H1 (cell line): Measurements from ENCODE around the gene DNAJC7. TPM values are rescaled to one million over a fixed set of nuclear protein-coding genes. Genes with fewer than 3 reads are reported as not detected.

Source experiments
- CTCF ChIA-PET: fragments of 300-600 bp; sonication (Branson Sonifier 250); formaldehyde crosslinking; loops from one replicate; lab custom pipeline; 2021; ENCODE audit not compliant: partially characterized antibody; lab: Charles Lee
- POLR2A ChIA-PET: fragments of 300-600 bp; sonication (Branson Sonifier 250); formaldehyde crosslinking; loops from one replicate; lab custom pipeline; 2021; ENCODE audit warnings: inconsistent platforms; ENCODE audit not compliant: partially characterized antibody; lab: Charles Lee
- DNase-seq, 2 experiments: peaks; one replicate each; pipeline versions ENCODE4 v3.0.0 to v3.0.0-alpha.2; 2010 to 2022; ENCODE audit warnings: low spot score in 2 of 2, low read depth in 1 of 2, mixed read lengths in 1 of 2
- FAIRE-seq: peaks from 2 replicates; lab custom pipeline; 2011; peaks lifted over from hg19 to GRCh38; lab: Jason Lieb, UNC
- H2AFZ ChIP-seq: 2 replicates; pipeline ENCODE4 v1.8.1; 2012; ENCODE audit warnings: low read length, inconsistent platforms
- H2AK5ac ChIP-seq: 2 replicates; pipeline ENCODE4 v1.6.1; 2013; ENCODE audit warnings: low read depth, low read length
- H2BK120ac ChIP-seq: replicated peaks from 2 replicates; pipeline ENCODE3; 2013; ENCODE audit warnings: low read depth, low read length, inconsistent platforms
- H2BK12ac ChIP-seq: 2 replicates; pipeline ENCODE4 v1.6.1; 2013; ENCODE audit warnings: low read depth, low read length
- H2BK15ac ChIP-seq: 2 replicates; pipeline ENCODE4 v1.6.1; 2013; ENCODE audit warnings: low read length
- H2BK20ac ChIP-seq: 2 replicates; pipeline ENCODE4 v1.6.1; 2013; ENCODE audit warnings: low read length
- H2BK5ac ChIP-seq: 2 replicates; pipeline ENCODE4 v1.6.1; 2013; ENCODE audit warnings: low read depth, low read length
- H3K14ac ChIP-seq: 2 replicates; pipeline ENCODE4 v1.6.1; 2013; ENCODE audit warnings: inconsistent platforms; ENCODE audit not compliant: insufficient read length
- H3K18ac ChIP-seq: 2 replicates; pipeline ENCODE4 v1.6.1; 2013; ENCODE audit warnings: low read length; ENCODE audit errors: extremely low read depth
- H3K23ac ChIP-seq: 2 replicates; pipeline ENCODE4 v1.6.1; 2013; ENCODE audit warnings: inconsistent platforms; ENCODE audit not compliant: insufficient read length
- H3K23me2 ChIP-seq: 2 replicates; pipeline ENCODE4 v1.6.1; 2013; ENCODE audit warnings: low read depth, low read length
- H3K27ac ChIP-seq: 2 replicates; pipeline ENCODE4 v1.6.1; 2011; ENCODE audit warnings: low read depth, low read length, inconsistent platforms
- H3K27me3 ChIP-seq, 4 experiments: replicated peaks in 1 of 4; 1 replicate in 1 of 4; 2 replicates in 3 of 4; pipeline versions ENCODE4 v1.6.1 to v1.8.1; 2011 to 2013; ENCODE audit warnings: low read length in 3 of 4, mild to moderate bottlenecking in 3 of 4, inconsistent platforms in 2 of 4, mixed read lengths in 2 of 4, moderate library complexity in 1 of 4; ENCODE audit not compliant: control insufficient read depth in 3 of 4, insufficient read depth in 3 of 4; ENCODE audit errors: extremely low read depth in 1 of 4
- H3K36me3 ChIP-seq, 4 experiments: 2 replicates each; pipeline versions ENCODE4 v1.6.1 to v1.8.1; 2011 to 2013; ENCODE audit warnings: mild to moderate bottlenecking in 4 of 4, low read length in 3 of 4, moderate library complexity in 2 of 4, control low read depth in 1 of 4, inconsistent platforms in 1 of 4; ENCODE audit not compliant: insufficient read depth in 4 of 4, control insufficient read depth in 2 of 4
- H3K4ac ChIP-seq: replicated peaks from 2 replicates; pipeline ENCODE3; 2013; ENCODE audit warnings: low read length, low read depth, mixed read lengths, inconsistent platforms; ENCODE audit not compliant: insufficient read length
- H3K4me1 ChIP-seq, 4 experiments: replicated peaks in 1 of 4; 1 replicate in 1 of 4; 2 replicates in 3 of 4; pipeline versions ENCODE4 v1.6.1 to v1.8.1; 2011 to 2013; ENCODE audit warnings: low read length in 3 of 4, inconsistent platforms in 2 of 4, mixed read lengths in 1 of 4; ENCODE audit not compliant: insufficient read depth in 4 of 4, control insufficient read depth in 3 of 4
- H3K4me2 ChIP-seq, 2 experiments: 2 replicates each; pipeline versions ENCODE4 v1.6.1 to v1.8.1; 2011 to 2013; ENCODE audit warnings: low read depth in 2 of 2, low read length in 2 of 2, control low read depth in 1 of 2, inconsistent platforms in 1 of 2, mild to moderate bottlenecking in 1 of 2; ENCODE audit not compliant: insufficient read depth in 1 of 2
- H3K4me3 ChIP-seq, 4 experiments: fragments of 200-600, 300-600 bp in 1 of 4; sonication (generic), shearing (Covaris generic), sonication (Bioruptor Twin) in 1 of 4; 2 replicates each; pipeline versions ENCODE4 v1.5.1 to v1.8.1; 2011 to 2016; ENCODE audit warnings: low read length in 4 of 4, low read depth in 3 of 4, control low read depth in 2 of 4, inconsistent platforms in 2 of 4, mild to moderate bottlenecking in 2 of 4, mixed read lengths in 1 of 4, moderate library complexity in 1 of 4; ENCODE audit not compliant: insufficient read depth in 2 of 4; ENCODE audit errors: extremely low read depth in 1 of 4
- H3K56ac ChIP-seq: replicated peaks from 2 replicates; pipeline ENCODE3; 2013; ENCODE audit warnings: low read depth, mild to moderate bottlenecking, mixed read lengths, low read length, inconsistent platforms; ENCODE audit not compliant: insufficient read length
- H3K79me1 ChIP-seq: 2 replicates; pipeline ENCODE4 v1.6.1; 2013; ENCODE audit warnings: low read depth, low read length, control low read depth
- H3K79me2 ChIP-seq, 2 experiments: 2 replicates each; pipeline versions ENCODE4 v1.6.1 to v1.8.1; 2012 to 2013; ENCODE audit warnings: low read length in 2 of 2, mild to moderate bottlenecking in 2 of 2, inconsistent platforms in 1 of 2; ENCODE audit not compliant: insufficient read depth in 2 of 2, control insufficient read depth in 1 of 2
- H3K9ac ChIP-seq, 4 experiments: replicated peaks in 1 of 4; 1 replicate in 1 of 4; 2 replicates in 3 of 4; pipeline versions ENCODE4 v1.6.1 to v1.8.1; 2011 to 2013; ENCODE audit warnings: low read depth in 3 of 4, low read length in 3 of 4, control low read depth in 2 of 4, mild to moderate bottlenecking in 2 of 4, moderate library complexity in 2 of 4, inconsistent platforms in 1 of 4; ENCODE audit errors: extremely low read depth in 1 of 4
- H3K9me3 ChIP-seq, 2 experiments: 2 replicates each; pipeline versions ENCODE4 v1.6.1 to v1.8.1; 2012 to 2013; ENCODE audit warnings: mild to moderate bottlenecking in 2 of 2, moderate library complexity in 2 of 2, control low read depth in 1 of 2, inconsistent platforms in 1 of 2, low read depth in 1 of 2, low read length in 1 of 2, mixed read lengths in 1 of 2; ENCODE audit not compliant: insufficient read depth in 2 of 2
- H4K20me1 ChIP-seq, 2 experiments: replicated peaks in 1 of 2; 2 replicates each; pipeline versions ENCODE3 to v1.8.1; 2011 to 2013; ENCODE audit warnings: inconsistent platforms in 2 of 2, low read length in 2 of 2, mild to moderate bottlenecking in 1 of 2; ENCODE audit not compliant: insufficient read depth in 2 of 2, control insufficient read depth in 1 of 2
- H4K5ac ChIP-seq: 2 replicates; pipeline ENCODE4 v1.6.1; 2013; ENCODE audit warnings: low read length, low read depth, mixed read lengths, inconsistent platforms; ENCODE audit not compliant: insufficient read length
- H4K8ac ChIP-seq: 2 replicates; pipeline ENCODE4 v1.8.0; 2013; ENCODE audit warnings: mild to moderate bottlenecking, moderate library complexity, low read length, inconsistent platforms; ENCODE audit not compliant: insufficient read depth; ENCODE audit errors: extremely low read depth
- H4K91ac ChIP-seq: replicated peaks from 2 replicates; pipeline ENCODE3; 2013; ENCODE audit warnings: low read length, mixed read lengths, inconsistent platforms; ENCODE audit not compliant: insufficient read length
- CEBPB ChIP-seq: IDR thresholded peaks from 2 replicates; pipeline ENCODE4 v1.6.1; 2012; ENCODE audit warnings: low read depth, low read length
- EZH2 ChIP-seq: fragments of 200-600 bp; sonication (generic); IDR thresholded peaks from 2 replicates; pipeline ENCODE4 v1.7.1; 2012; ENCODE audit warnings: low read depth, mild to moderate bottlenecking, moderate library complexity, low read length, inconsistent platforms; ENCODE audit not compliant: severe bottlenecking
- JUND ChIP-seq: IDR thresholded peaks from 2 replicates; pipeline ENCODE4 v1.6.1; 2011; ENCODE audit warnings: mild to moderate bottlenecking, improper control_type of control experiment, low read length
- KDM4A ChIP-seq: IDR thresholded peaks from one replicate; pipeline ENCODE4 v1.7.1; 2012; ENCODE audit warnings: low read depth, mild to moderate bottlenecking, moderate library complexity, low read length, inconsistent platforms; ENCODE audit not compliant: severe bottlenecking
- MAFK ChIP-seq: IDR thresholded peaks from 2 replicates; pipeline ENCODE4 v1.6.1; 2012; ENCODE audit warnings: low read depth, mild to moderate bottlenecking, improper control_type of control experiment, low read length
- PHF8 ChIP-seq: fragments of 200-600 bp; sonication (generic); conservative IDR thresholded peaks from 2 replicates; pipeline ENCODE4 v1.7.1; 2012; ENCODE audit warnings: low read depth, mild to moderate bottlenecking, inconsistent platforms, low read length, moderate library complexity
- POU5F1 ChIP-seq: IDR thresholded peaks from 2 replicates; pipeline ENCODE4 v1.6.1; 2011; ENCODE audit warnings: low read depth, mild to moderate bottlenecking, low read length, moderate library complexity
- SP4 ChIP-seq: IDR thresholded peaks from 2 replicates; pipeline ENCODE4 v1.6.1; 2012; ENCODE audit warnings: low read length, inconsistent platforms
- SUZ12 ChIP-seq: fragments of 200-600 bp; sonication (generic); IDR thresholded peaks from 2 replicates; pipeline ENCODE4 v1.6.1; 2012; ENCODE audit warnings: mild to moderate bottlenecking, inconsistent platforms, low read length, moderate library complexity, mixed read lengths
- WGBS, 2 experiments: shearing (Covaris generic) in 1 of 2; methylation state at CpG; one replicate each; pipeline versions ENCODE4 v1.1.6 to v1.1.7; 2013 to 2015; ENCODE audit warnings: low lambda C conversion rate in 2 of 2, mixed read lengths in 2 of 2, inconsistent platforms in 1 of 2, low coverage in 1 of 2, missing lambda C conversion rate in 1 of 2; ENCODE audit not compliant: insufficient replicate concordance in 2 of 2, insufficient coverage in 1 of 2, insufficient read length in 1 of 2; ENCODE audit errors: extremely low coverage in 1 of 2, missing lambda C conversion rate in 1 of 2; 5-methylcytosine and 5-hydroxymethylcytosine counted together
- polyA plus RNA-seq, 7 experiments: library from polyadenylated mRNA; depleted of rRNA in 3 of 7; stranded (reverse) in 5 of 7; unstranded in 2 of 7; fragments of >200 nt in 5 of 7; fragments of 200-250 nt in 2 of 7; gene quantifications; 1 replicate in 5 of 7; 2 replicates in 1 of 7; 4 replicates in 1 of 7; pipeline versions ENCODE4 v1.2.1 to v1.2.3, GENCODE V29; 2011 to 2013; ENCODE audit warnings: missing spikeins in 2 of 7, mixed read lengths in 2 of 7
- total RNA-seq: library from RNA; stranded (reverse); fragmentation: NEBNext Ultra II Directional; extraction: Animal tissue kit (Norgen Biotek cat#: 25700); gene quantifications from 2 replicates; pipeline ENCODE4 v1.2.1, GENCODE V29; 2021
- TF ChIP-seq, protein P1 (sequence below), 3 experiments: IDR thresholded peaks; 1 replicate in 2 of 3; 2 replicates in 1 of 3; pipeline versions ENCODE4 v1.5.1 to v1.6.1; 2011; ENCODE audit warnings: low read length in 3 of 3, mild to moderate bottlenecking in 3 of 3, inconsistent platforms in 2 of 3, low read depth in 1 of 3, moderate library complexity in 1 of 3; ENCODE audit not compliant: insufficient read depth in 1 of 3; ENCODE audit errors: control extremely low read depth in 1 of 3
- TF ChIP-seq, protein P2 (sequence below): IDR thresholded peaks from 2 replicates; pipeline ENCODE4 v1.6.1; 2011; ENCODE audit warnings: low read depth, mild to moderate bottlenecking, low read length; ENCODE audit not compliant: insufficient read depth

The DNAJC7 gene
- total and polyA plus RNA-seq, 2 of the 8 experiments (the other 6 are each of a cell fraction or from before 2014, with no cell fraction given): 31.0 to 148 TPM

DNA sequence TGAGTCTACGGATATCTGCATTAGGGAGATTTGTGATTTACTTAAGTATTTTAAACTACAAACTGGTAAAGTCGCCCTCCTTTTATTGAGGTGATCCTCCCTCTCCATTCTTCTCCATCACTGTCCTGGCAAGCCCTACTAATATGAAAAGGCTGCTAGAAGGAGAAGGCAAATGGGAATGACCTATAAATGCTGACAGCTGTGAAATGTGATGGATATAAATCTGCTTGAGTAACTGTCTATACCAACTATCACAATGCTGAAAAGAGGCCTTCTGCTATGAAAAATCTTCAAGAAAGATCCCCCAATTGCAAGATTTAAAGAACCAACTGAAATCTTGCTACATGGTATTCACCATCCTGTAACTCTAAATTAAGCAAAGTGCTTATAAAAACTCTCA is 15.5 kb downstream of the DNAJC7 start:
- 90% methylated on average over 2 of the region's 2 CpGs; no CpG with 5 or more reads in 1 of the 2 experiments for WGBS, 2 experiments
- POLR2A ChIA-PET: interaction anchor here (1.1 to 1.4 kb wide), 2 partner anchors 18 to 32 kb away, joined by 3 read pairs; partner anchors contain the start of gene NKIRAS2
- Histone ChIP-seq H2AFZ (no peak overlapping the region), H2BK12ac (no peak overlapping the region), H3K36me3 (peaks cover 12 to 58% (median 42%) of the 10 kb centered on the region in 4 experiments), H2BK120ac (no peak overlapping the region), H4K8ac (no peak overlapping the region), H4K91ac (no peak overlapping the region), H4K5ac (no peak overlapping the region), H3K18ac (no peak overlapping the region), H3K4me3 (no peak overlapping the region), H3K79me2 (peaks cover 25 to 60% of the 10 kb centered on the region in 2 experiments), H3K56ac (no peak overlapping the region), H2BK20ac (no peak overlapping the region), H3K27me3 (no peaks in the 10 kb centered on the region), H2BK15ac (no peak overlapping the region), H2BK5ac (no peak overlapping the region), H3K23me2 (no peaks in the 10 kb centered on the region), H3K27ac (no peak overlapping the region), H3K4ac (no peak overlapping the region), H3K9ac (no peak overlapping the region), H3K79me1 (no peaks in the 10 kb centered on the region; the same call in 1 of the 2 replicates), H3K14ac (no peak overlapping the region), H3K23ac (no peak overlapping the region), H3K4me2 (no peak overlapping the region), H3K9me3 (no peaks in the 10 kb centered on the region), H4K20me1 (peaks cover 5 to 8% of the 10 kb centered on the region in 2 experiments), H2AK5ac (no peak overlapping the region), H3K4me1 (no peaks in the 10 kb centered on the region)
- FAIRE-seq: no peak
- no peak for DNase-seq
- CTCF ChIA-PET: interaction anchor here (1.3 kb wide), 1 partner anchor 36 kb away, joined by 3 read pairs; no protein-coding TSS in a partner anchor
- TF ChIP-seq, protein P1, sequence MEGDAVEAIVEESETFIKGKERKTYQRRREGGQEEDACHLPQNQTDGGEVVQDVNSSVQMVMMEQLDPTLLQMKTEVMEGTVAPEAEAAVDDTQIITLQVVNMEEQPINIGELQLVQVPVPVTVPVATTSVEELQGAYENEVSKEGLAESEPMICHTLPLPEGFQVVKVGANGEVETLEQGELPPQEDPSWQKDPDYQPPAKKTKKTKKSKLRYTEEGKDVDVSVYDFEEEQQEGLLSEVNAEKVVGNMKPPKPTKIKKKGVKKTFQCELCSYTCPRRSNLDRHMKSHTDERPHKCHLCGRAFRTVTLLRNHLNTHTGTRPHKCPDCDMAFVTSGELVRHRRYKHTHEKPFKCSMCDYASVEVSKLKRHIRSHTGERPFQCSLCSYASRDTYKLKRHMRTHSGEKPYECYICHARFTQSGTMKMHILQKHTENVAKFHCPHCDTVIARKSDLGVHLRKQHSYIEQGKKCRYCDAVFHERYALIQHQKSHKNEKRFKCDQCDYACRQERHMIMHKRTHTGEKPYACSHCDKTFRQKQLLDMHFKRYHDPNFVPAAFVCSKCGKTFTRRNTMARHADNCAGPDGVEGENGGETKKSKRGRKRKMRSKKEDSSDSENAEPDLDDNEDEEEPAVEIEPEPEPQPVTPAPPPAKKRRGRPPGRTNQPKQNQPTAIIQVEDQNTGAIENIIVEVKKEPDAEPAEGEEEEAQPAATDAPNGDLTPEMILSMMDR (IDR thresholded peaks at IDR 0.05; ENCODE audit: control extremely low read depth in 1 of 3, insufficient read depth in 1 of 3, low read depth in 1 of 3, low read length in 3 of 3): no peak
- no peak for TF ChIP-seq JUND
- TF ChIP-seq MAFK: no peak
- no peak for TF ChIP-seq SP4
- TF ChIP-seq EZH2: no peak
- TF ChIP-seq KDM4A: no peak
- no peak for TF ChIP-seq CEBPB
- TF ChIP-seq PHF8: no peak
- TF ChIP-seq POU5F1: no peak
- TF ChIP-seq, protein P2, sequence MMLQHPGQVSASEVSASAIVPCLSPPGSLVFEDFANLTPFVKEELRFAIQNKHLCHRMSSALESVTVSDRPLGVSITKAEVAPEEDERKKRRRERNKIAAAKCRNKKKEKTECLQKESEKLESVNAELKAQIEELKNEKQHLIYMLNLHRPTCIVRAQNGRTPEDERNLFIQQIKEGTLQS: no peak
- TF ChIP-seq SUZ12: no peak
